ENCODE results near the gene SLC5A10. TPM values are rescaled to one million over a fixed set of nuclear protein-coding genes. Genes with fewer than 3 reads are reported as not detected.

Gene SLC5A10
- polyA plus RNA-seq, 3 donors: 0.10 to 0.17 (median 0.12) TPM

DNA sequence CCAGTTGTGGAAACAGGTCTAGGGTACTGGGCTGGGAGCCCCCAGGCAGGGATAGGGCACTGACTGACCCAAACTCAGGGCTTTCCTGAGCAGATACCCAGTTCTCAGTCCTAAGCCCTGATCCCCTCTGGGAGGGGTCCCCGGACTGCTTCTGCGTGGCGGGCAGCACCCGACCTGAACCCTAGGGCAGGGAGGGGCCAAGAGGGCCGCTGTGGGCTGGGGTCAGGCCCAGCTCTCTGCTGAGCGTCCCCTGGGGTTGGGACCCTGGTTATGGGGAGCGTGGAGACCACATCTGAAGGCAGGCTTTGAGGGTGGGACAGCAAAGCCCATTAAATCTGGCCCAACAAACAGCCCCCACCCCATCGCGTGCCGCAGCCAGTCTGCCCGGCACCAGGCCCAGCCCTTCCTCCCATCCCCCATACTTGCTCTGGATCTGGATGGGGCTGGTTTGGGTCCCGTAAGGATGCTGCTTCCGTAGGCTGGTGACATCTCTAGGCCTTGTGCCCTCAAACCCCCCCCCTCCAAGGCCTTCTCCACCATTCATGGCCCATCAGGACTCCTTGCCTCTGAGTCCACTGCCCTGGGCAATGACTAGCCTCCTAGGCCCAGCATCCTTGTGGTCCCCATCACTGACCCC, 53.3 kb downstream of the SLC5A10 start:
- peaks cover 0 to 3% of the 10 kb centered on the region in 2 donors for H3K36me3 Mint-ChIP-seq
- no peak for DNase-seq
- Histone ChIP-seq H3K27me3 (ENCODE audit: control insufficient read depth in 2 of 2, insufficient read depth in 2 of 2, low read length in 2 of 2) (peaks cover 0 to 34% of the 10 kb centered on the region in 2 donors), H3K36me3 (replicated peaks in 1 of 2; ENCODE audit: control insufficient read depth in 1 of 2, insufficient read depth in 2 of 2, low read length in 2 of 2) (no peaks in the 10 kb centered on the region), H3K9ac (ENCODE audit: insufficient read depth, low read length, poor library complexity, severe bottlenecking) (peak overlapping the region; percentile 70), H3K79me2 (ENCODE audit: insufficient read depth, low read length) (no peaks in the 10 kb centered on the region), H4K20me1 (ENCODE audit: insufficient read depth, low read length) (no peaks in the 10 kb centered on the region), H3K4me1 (ENCODE audit: control insufficient read depth in 1 of 2, insufficient read depth in 2 of 2, low read length in 2 of 2) (peaks cover 5 to 24% of the 10 kb centered on the region in 2 donors), H3K9me3 (replicated peaks in 1 of 2; ENCODE audit: control insufficient read depth in 1 of 2, insufficient read depth in 1 of 2, low read length in 2 of 2) (no peaks in the 10 kb centered on the region), H3K4me2 (replicated peaks; ENCODE audit: extremely low read depth, low read length, poor library complexity, severe bottlenecking) (peak overlapping the region; percentile 79), H3K27ac (ENCODE audit: low read depth in 1 of 2, low read length in 2 of 2) (no peak overlapping the region), H3K4me3 (replicated peaks in 1 of 3; ENCODE audit: low read depth in 2 of 3, low read length in 3 of 3) (peak overlapping the region in 1 of 3 experiments; percentile 73), H2AFZ (ENCODE audit: insufficient read depth, low read depth, low read length, poor library complexity, severe bottlenecking) (peak overlapping the region; percentile 4)
- H3K27me3 Mint-ChIP-seq (ENCODE audit: low read depth in 3 of 3): peaks cover 22 to 53% (median 38%) of the 10 kb centered on the region in 3 donors
- TF ChIP-seq, protein P1, sequence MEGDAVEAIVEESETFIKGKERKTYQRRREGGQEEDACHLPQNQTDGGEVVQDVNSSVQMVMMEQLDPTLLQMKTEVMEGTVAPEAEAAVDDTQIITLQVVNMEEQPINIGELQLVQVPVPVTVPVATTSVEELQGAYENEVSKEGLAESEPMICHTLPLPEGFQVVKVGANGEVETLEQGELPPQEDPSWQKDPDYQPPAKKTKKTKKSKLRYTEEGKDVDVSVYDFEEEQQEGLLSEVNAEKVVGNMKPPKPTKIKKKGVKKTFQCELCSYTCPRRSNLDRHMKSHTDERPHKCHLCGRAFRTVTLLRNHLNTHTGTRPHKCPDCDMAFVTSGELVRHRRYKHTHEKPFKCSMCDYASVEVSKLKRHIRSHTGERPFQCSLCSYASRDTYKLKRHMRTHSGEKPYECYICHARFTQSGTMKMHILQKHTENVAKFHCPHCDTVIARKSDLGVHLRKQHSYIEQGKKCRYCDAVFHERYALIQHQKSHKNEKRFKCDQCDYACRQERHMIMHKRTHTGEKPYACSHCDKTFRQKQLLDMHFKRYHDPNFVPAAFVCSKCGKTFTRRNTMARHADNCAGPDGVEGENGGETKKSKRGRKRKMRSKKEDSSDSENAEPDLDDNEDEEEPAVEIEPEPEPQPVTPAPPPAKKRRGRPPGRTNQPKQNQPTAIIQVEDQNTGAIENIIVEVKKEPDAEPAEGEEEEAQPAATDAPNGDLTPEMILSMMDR (IDR thresholded peaks at IDR 0.05): no peak
- WGBS (ENCODE audit: insufficient coverage): 93% methylated on average over 7 of the region's 13 CpGs
- peak overlapping the region in 3 of 7 donors; percentile 40 to 62 (median 41) for H3K27ac Mint-ChIP-seq
- peaks cover 0 to 12% (median 2%) of the 10 kb centered on the region in 7 donors for H3K9me3 Mint-ChIP-seq
- intact Hi-C loops (cut with micrococcal nuclease): loop anchor here in 1 of 2 donors (10.0 kb wide), 1 partner anchor 50 kb away; the partner anchor contains the start of gene SLC5A10
- peak overlapping the region; percentile 62 to 82 for H3K4me3 Mint-ChIP-seq
- H3K4me1 Mint-ChIP-seq: peaks cover 12% of the 10 kb centered on the region

DNA sequence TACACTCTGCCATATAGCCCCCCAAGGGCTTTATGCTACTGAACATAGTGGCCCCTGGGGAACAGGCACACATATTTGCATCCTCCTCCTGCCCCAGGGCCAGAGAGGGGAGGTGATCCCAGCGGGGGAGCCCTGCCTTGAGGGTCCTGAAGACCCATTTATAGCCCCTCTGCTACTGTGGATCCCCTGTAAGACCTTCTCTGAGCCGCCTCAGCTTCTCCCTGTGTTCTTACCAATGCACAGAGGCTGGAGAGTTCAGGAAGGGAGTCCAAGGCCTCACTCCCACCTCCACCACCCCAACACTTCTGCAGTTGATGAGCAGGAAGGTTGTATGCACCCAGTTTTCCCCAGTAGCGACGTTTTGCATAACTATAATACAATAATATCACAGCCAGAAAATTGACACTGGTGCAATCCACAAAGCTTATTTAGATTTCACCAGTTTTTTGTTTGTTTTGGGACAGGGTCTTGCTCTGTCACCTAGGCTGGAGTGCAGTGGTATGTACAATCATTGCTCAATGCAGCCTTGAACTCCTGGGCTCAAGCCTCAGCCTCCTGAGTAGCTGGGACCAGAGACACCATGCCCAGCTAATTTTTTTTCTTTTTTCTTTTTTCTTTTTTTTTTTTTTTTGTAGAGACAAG, 53.9 kb downstream of the SLC5A10 start:
- peaks cover 12% of the 10 kb centered on the region for H3K4me1 Mint-ChIP-seq
- peaks cover 0 to 12% (median 2%) of the 10 kb centered on the region in 7 donors for H3K9me3 Mint-ChIP-seq
- H3K4me3 ChIP-seq (replicated peaks in 1 of 3; ENCODE audit: low read depth in 2 of 3, low read length in 3 of 3): no peak overlapping the region
- peaks cover 5 to 24% of the 10 kb centered on the region in 2 donors for H3K4me1 ChIP-seq (ENCODE audit: control insufficient read depth in 1 of 2, insufficient read depth in 2 of 2, low read length in 2 of 2)
- no peak for DNase-seq
- no peak overlapping the region for H2AFZ ChIP-seq (ENCODE audit: insufficient read depth, low read depth, low read length, poor library complexity, severe bottlenecking)
- H3K36me3 Mint-ChIP-seq: peaks cover 0 to 3% of the 10 kb centered on the region in 2 donors
- no peak overlapping the region for H3K9ac ChIP-seq (ENCODE audit: insufficient read depth, low read length, poor library complexity, severe bottlenecking)
- H3K27ac ChIP-seq (ENCODE audit: low read depth in 1 of 2, low read length in 2 of 2): no peak overlapping the region
- H3K27me3 Mint-ChIP-seq (ENCODE audit: low read depth in 3 of 3): peaks cover 26 to 50% (median 36%) of the 10 kb centered on the region in 3 donors
- TF ChIP-seq, protein P1 (IDR thresholded peaks at IDR 0.05): no peak
- H3K4me3 Mint-ChIP-seq: peak overlapping the region in 1 of 2 donors; percentile 27
- no peaks in the 10 kb centered on the region for H3K36me3 ChIP-seq (replicated peaks in 1 of 2; ENCODE audit: control insufficient read depth in 1 of 2, insufficient read depth in 2 of 2, low read length in 2 of 2)
- no peaks in the 10 kb centered on the region for H3K79me2 ChIP-seq (ENCODE audit: insufficient read depth, low read length)
- no peak overlapping the region for H3K4me2 ChIP-seq (replicated peaks; ENCODE audit: extremely low read depth, low read length, poor library complexity, severe bottlenecking)
- WGBS (ENCODE audit: insufficient coverage): no CpG with 5 or more reads among the region's 4 CpGs
- peak overlapping the region in 2 of 7 donors; percentile 17 to 40 for H3K27ac Mint-ChIP-seq
- peaks cover 0 to 34% of the 10 kb centered on the region in 2 donors for H3K27me3 ChIP-seq (ENCODE audit: control insufficient read depth in 2 of 2, insufficient read depth in 2 of 2, low read length in 2 of 2)
- intact Hi-C loops (cut with micrococcal nuclease): loop anchor here in 1 of 2 donors (10.0 kb wide), 1 partner anchor 51 kb away; the partner anchor contains the start of gene SLC5A10
- no peaks in the 10 kb centered on the region for H4K20me1 ChIP-seq (ENCODE audit: insufficient read depth, low read length)
- H3K9me3 ChIP-seq (replicated peaks in 1 of 2; ENCODE audit: control insufficient read depth in 1 of 2, insufficient read depth in 1 of 2, low read length in 2 of 2): no peaks in the 10 kb centered on the region
